Measurements from ENCODE around the gene IL1RAPL2.

The IL1RAPL2 gene

GRCh38 chrX:104968241-104968640 lies 402.2 kb downstream of the IL1RAPL2 start:
- H4K20me1 ChIP-seq (ENCODE audit: insufficient read depth, low read length) = no peaks in the 10 kb centered on the region

GRCh38 chrX:104972737-104973136 lies 406.7 kb downstream of the IL1RAPL2 start:
- no peaks in the 10 kb centered on the region for H3K9me3 ChIP-seq (ENCODE audit: insufficient read depth, low read length)
- H3K79me2 ChIP-seq (ENCODE audit: low read length) = no peaks in the 10 kb centered on the region
- H4K20me1 ChIP-seq (ENCODE audit: insufficient read depth, low read length) = no peaks in the 10 kb centered on the region
- no peak overlapping the region for H3K9ac ChIP-seq (ENCODE audit: low read length)
- TF ChIP-seq CTCF (IDR thresholded peaks at IDR 0.05; ENCODE audit: low read depth, low read length) (no peak), EZH2phosphoT487 (IDR thresholded peaks at IDR 0.05; ENCODE audit: low read depth) (no peak)
- H3K27me3 ChIP-seq (ENCODE audit: low read depth, low read length) = no peaks in the 10 kb centered on the region
- H3K27ac ChIP-seq (ENCODE audit: low read length) = no peak overlapping the region
- no peaks in the 10 kb centered on the region for H3K36me3 ChIP-seq (replicated peaks; ENCODE audit: low read depth, low read length)
- H2AFZ ChIP-seq (ENCODE audit: low read depth, low read length) = no peak overlapping the region
- H3K4me1 ChIP-seq (ENCODE audit: low read length) = no peaks in the 10 kb centered on the region
- no peak overlapping the region for H3K4me2 ChIP-seq (ENCODE audit: low read length)
- no peak overlapping the region for H3K4me3 ChIP-seq (ENCODE audit: low read length)

More at GRCh38 chrX:104968241-104968640, 402.2 kb downstream of the IL1RAPL2 start:
- Histone ChIP-seq H3K4me3 (ENCODE audit: low read length) (no peak overlapping the region), H3K4me1 (ENCODE audit: low read length) (no peaks in the 10 kb centered on the region), H3K27ac (ENCODE audit: low read length) (no peak overlapping the region), H3K9ac (ENCODE audit: low read length) (no peak overlapping the region), H2AFZ (ENCODE audit: low read depth, low read length) (no peak overlapping the region), H3K4me2 (ENCODE audit: low read length) (no peak overlapping the region), H3K79me2 (ENCODE audit: low read length) (no peaks in the 10 kb centered on the region), H3K27me3 (ENCODE audit: low read depth, low read length) (no peaks in the 10 kb centered on the region), H3K9me3 (ENCODE audit: insufficient read depth, low read length) (no peaks in the 10 kb centered on the region), H3K36me3 (replicated peaks; ENCODE audit: low read depth, low read length) (no peaks in the 10 kb centered on the region)
- TF ChIP-seq CTCF (IDR thresholded peaks at IDR 0.05; ENCODE audit: low read depth, low read length) (no peak), EZH2phosphoT487 (IDR thresholded peaks at IDR 0.05; ENCODE audit: low read depth) (no peak)

- no peak overlapping the region for H3K27ac ChIP-seq (ENCODE audit: low read length)
- H3K4me3 ChIP-seq (ENCODE audit: low read length) = no peak overlapping the region
- H3K79me2 ChIP-seq (ENCODE audit: low read length) = no peaks in the 10 kb centered on the region
- no peaks in the 10 kb centered on the region for H3K36me3 ChIP-seq (replicated peaks; ENCODE audit: low read depth, low read length)
- H2AFZ ChIP-seq (ENCODE audit: low read depth, low read length) = no peak overlapping the region
- TF ChIP-seq CTCF (IDR thresholded peaks at IDR 0.05; ENCODE audit: low read depth, low read length) (no peak), EZH2phosphoT487 (IDR thresholded peaks at IDR 0.05; ENCODE audit: low read depth) (no peak)
- no peaks in the 10 kb centered on the region for H4K20me1 ChIP-seq (ENCODE audit: insufficient read depth, low read length)
- H3K4me1 ChIP-seq (ENCODE audit: low read length) = no peaks in the 10 kb centered on the region
- no peaks in the 10 kb centered on the region for H3K27me3 ChIP-seq (ENCODE audit: low read depth, low read length)
- H3K4me2 ChIP-seq (ENCODE audit: low read length) = no peak overlapping the region
- H3K9ac ChIP-seq (ENCODE audit: low read length) = no peak overlapping the region
- H3K9me3 ChIP-seq (ENCODE audit: insufficient read depth, low read length) = no peaks in the 10 kb centered on the region
These were observed 421.1 kb downstream of the IL1RAPL2 start for GRCh38 chrX:104987063-104987462.

- Histone ChIP-seq H3K27me3 (ENCODE audit: low read depth, low read length) (no peaks in the 10 kb centered on the region), H2AFZ (ENCODE audit: low read depth, low read length) (no peak overlapping the region), H3K79me2 (ENCODE audit: low read length) (no peaks in the 10 kb centered on the region), H3K27ac (ENCODE audit: low read length) (no peak overlapping the region), H3K36me3 (replicated peaks; ENCODE audit: low read depth, low read length) (no peaks in the 10 kb centered on the region), H3K4me3 (ENCODE audit: low read length) (no peak overlapping the region), H4K20me1 (ENCODE audit: insufficient read depth, low read length) (no peaks in the 10 kb centered on the region), H3K9me3 (ENCODE audit: insufficient read depth, low read length) (no peaks in the 10 kb centered on the region), H3K9ac (ENCODE audit: low read length) (no peak overlapping the region), H3K4me2 (ENCODE audit: low read length) (no peak overlapping the region), H3K4me1 (ENCODE audit: low read length) (no peaks in the 10 kb centered on the region)
- TF ChIP-seq EZH2phosphoT487 (IDR thresholded peaks at IDR 0.05; ENCODE audit: low read depth) (no peak), CTCF (IDR thresholded peaks at IDR 0.05; ENCODE audit: low read depth, low read length) (no peak)
These were observed 422.0 kb downstream of the IL1RAPL2 start for GRCh38 chrX:104988038-104988437.

Data from OCI-LY3 (cell line).